Suprapubic skin (tissue), 4 donors: ENCODE data around the gene AFG1L. TPM values are rescaled to one million over a fixed set of nuclear protein-coding genes. Genes with fewer than 3 reads are reported as not detected.
A peak's percentile ranks its signal among the peaks of the same experiment; 100 is the strongest.
"Not testable (repeated sequence)": the region's sequence is repeated elsewhere in the genome, so short reads cannot be mapped to it uniquely, and the experiment has no call there.

Experiments
- DNase-seq, 2 donors: peaks; one replicate each; pipeline ENCODE4 v3.0.0-alpha.2; 2019; ENCODE audit warnings: low spot score in 2 of 2
- H3K27ac ChIP-seq: fragments of 200-600 bp; sonication (generic); one replicate; pipeline ENCODE4 v1.5.1; 2019
- H3K27me3 ChIP-seq: fragments of 200-600 bp; sonication (generic); one replicate; pipeline ENCODE4 v1.5.1; 2019
- H3K36me3 ChIP-seq: fragments of 200-600 bp; sonication (generic); one replicate; pipeline ENCODE4 v1.5.1; 2019
- H3K4me1 ChIP-seq: fragments of 200-600 bp; sonication (generic); one replicate; pipeline ENCODE4 v1.5.1; 2019
- H3K4me3 ChIP-seq: fragments of 200-600 bp; sonication (generic); one replicate; pipeline ENCODE4 v1.5.1; 2019; ENCODE audit warnings: mild to moderate bottlenecking
- H3K9me3 ChIP-seq: fragments of 200-600 bp; sonication (generic); one replicate; pipeline ENCODE4 v1.5.1; 2019
- EP300 ChIP-seq: sonication (generic); formaldehyde crosslinking; IDR thresholded peaks from one replicate; pipeline ENCODE4 v1.6.1; 2017; ENCODE audit warnings: antibody characterized with exemption
- POLR2A ChIP-seq, 2 donors: fragments of 450-650 bp; IDR thresholded peaks; one replicate each; pipeline ENCODE4 v1.6.1; 2017; ENCODE audit warnings: antibody characterized with exemption in 2 of 2, mild to moderate bottlenecking in 2 of 2, moderate library complexity in 2 of 2
- POLR2AphosphoS5 ChIP-seq, 3 donors: sonication (generic); formaldehyde crosslinking; IDR thresholded peaks; one replicate each; pipeline ENCODE4 v1.6.1; 2017; ENCODE audit warnings: antibody characterized with exemption in 3 of 3
- WGBS: methylation state at CpG from one replicate; pipeline ENCODE4 v1.1.5; 2018; 5-methylcytosine and 5-hydroxymethylcytosine counted together
- total RNA-seq, 4 donors: library from RNA; depleted of rRNA; stranded (reverse); fragments of >200 nt; gene quantifications; one replicate each; pipeline ENCODE4 v1.1.0, GENCODE V29; 2016
- TF ChIP-seq, protein P1 (sequence below), 2 donors: fragments of 200-600 bp in 1 of 2; fragments of 450-650 bp in 1 of 2; sonication (generic) in 1 of 2; IDR thresholded peaks; one replicate each; pipeline ENCODE4 v1.5.1; 2016 to 2019; ENCODE audit warnings: antibody characterized with exemption in 2 of 2, mild to moderate bottlenecking in 1 of 2, moderate library complexity in 1 of 2

The AFG1L gene
- 1 to 10 TPM; 1.3 to 7.4 (median 3.0) TPM for total RNA-seq

GRCh38 chr6:108294727-108295625 is at the start of gene AFG1L:
AFG1L (plus strand) TSS chr6:108295054; CDS start chr6:108295080, 26 bp downstream.
- 1% methylated on average over 38 of the region's 46 CpGs for WGBS
- DNase-seq = peak; percentile 96
- TF ChIP-seq POLR2AphosphoS5 (IDR thresholded peaks at IDR 0.05) (peak in 1 of 3 donors; percentile 74), POLR2A (IDR thresholded peaks at IDR 0.05) (peak in 1 of 2 donors; percentile 19), EP300 (no peak)
- Histone ChIP-seq H3K27ac (peak within 1 kb of the TSS; percentile 87), H3K36me3 (no peaks in the 10 kb centered on the region), H3K9me3 (no peaks in the 10 kb centered on the region), H3K4me3 (peak within 1 kb of the TSS; percentile 57), H3K27me3 (no peaks in the 10 kb centered on the region), H3K4me1 (peaks cover 10% of the 10 kb centered on the region)

GRCh38 chr6:108245095-108245494 is 49.8 kb upstream of the AFG1L start:
- not testable (repeated sequence) for H3K27ac ChIP-seq, H3K9me3 ChIP-seq, H3K4me3 ChIP-seq, H3K36me3 ChIP-seq, H3K4me1 ChIP-seq, DNase-seq, H3K27me3 ChIP-seq
- 95% methylated on average over 7 of the region's 7 CpGs for WGBS

- Histone ChIP-seq H3K9me3 (no peaks in the 10 kb centered on the region), H3K4me1 (no peaks in the 10 kb centered on the region), H3K4me3 (no peak overlapping the region), H3K36me3 (no peaks in the 10 kb centered on the region), H3K27me3 (no peaks in the 10 kb centered on the region), H3K27ac (no peak overlapping the region)
- TF ChIP-seq POLR2AphosphoS5 (IDR thresholded peaks at IDR 0.05) (no peak), POLR2A (IDR thresholded peaks at IDR 0.05) (no peak), EP300 (no peak)
- TF ChIP-seq, protein P1, sequence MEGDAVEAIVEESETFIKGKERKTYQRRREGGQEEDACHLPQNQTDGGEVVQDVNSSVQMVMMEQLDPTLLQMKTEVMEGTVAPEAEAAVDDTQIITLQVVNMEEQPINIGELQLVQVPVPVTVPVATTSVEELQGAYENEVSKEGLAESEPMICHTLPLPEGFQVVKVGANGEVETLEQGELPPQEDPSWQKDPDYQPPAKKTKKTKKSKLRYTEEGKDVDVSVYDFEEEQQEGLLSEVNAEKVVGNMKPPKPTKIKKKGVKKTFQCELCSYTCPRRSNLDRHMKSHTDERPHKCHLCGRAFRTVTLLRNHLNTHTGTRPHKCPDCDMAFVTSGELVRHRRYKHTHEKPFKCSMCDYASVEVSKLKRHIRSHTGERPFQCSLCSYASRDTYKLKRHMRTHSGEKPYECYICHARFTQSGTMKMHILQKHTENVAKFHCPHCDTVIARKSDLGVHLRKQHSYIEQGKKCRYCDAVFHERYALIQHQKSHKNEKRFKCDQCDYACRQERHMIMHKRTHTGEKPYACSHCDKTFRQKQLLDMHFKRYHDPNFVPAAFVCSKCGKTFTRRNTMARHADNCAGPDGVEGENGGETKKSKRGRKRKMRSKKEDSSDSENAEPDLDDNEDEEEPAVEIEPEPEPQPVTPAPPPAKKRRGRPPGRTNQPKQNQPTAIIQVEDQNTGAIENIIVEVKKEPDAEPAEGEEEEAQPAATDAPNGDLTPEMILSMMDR (IDR thresholded peaks at IDR 0.05) = no peak
- 76% methylated on average over 1 of the region's 1 CpG for WGBS
- no peak for DNase-seq
These were observed 46.8 kb upstream of the AFG1L start for GRCh38 chr6:108247965-108248536.

DNA sequence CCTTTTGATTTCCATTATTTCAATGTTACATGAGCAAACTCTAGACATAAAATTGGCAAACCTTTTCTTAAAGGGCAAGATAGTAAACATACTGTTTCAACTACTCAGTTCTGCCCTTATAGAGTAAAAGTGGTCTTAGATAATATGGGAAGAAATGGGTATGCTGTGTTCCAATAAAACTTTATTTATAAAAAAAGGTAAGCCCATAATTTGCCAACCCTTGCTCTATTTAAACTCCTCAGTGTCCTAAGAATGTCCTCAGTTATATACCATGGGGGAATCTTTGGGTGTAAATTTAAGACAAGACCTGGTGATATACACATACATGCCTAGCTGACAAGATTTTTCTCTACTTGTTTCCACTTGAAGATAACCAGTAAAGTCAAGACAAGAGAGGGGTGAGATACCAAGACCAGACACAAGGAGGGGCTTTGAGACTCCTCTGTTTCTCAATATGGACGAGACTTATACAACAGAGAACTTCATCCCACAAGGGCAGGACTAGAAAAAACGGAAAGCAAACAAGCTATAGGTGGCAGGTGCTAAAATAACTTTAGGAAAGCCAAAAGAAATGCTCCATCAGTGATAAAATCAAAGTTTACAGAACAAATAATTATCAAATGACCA is 44.5 kb upstream of the AFG1L start:
- no peak for DNase-seq
- no peaks in the 10 kb centered on the region for H3K9me3 ChIP-seq
- TF ChIP-seq EP300 (no peak), POLR2A (IDR thresholded peaks at IDR 0.05) (no peak), POLR2AphosphoS5 (IDR thresholded peaks at IDR 0.05) (no peak)
- TF ChIP-seq, protein P1 (IDR thresholded peaks at IDR 0.05) = no peak
- H3K4me3 ChIP-seq = no peak overlapping the region
- H3K36me3 ChIP-seq = no peaks in the 10 kb centered on the region
- H3K27me3 ChIP-seq = no peaks in the 10 kb centered on the region
- peaks cover 5% of the 10 kb centered on the region for H3K4me1 ChIP-seq
- no peak overlapping the region for H3K27ac ChIP-seq
- WGBS = 86% methylated on average over 2 of the region's 2 CpGs

DNA sequence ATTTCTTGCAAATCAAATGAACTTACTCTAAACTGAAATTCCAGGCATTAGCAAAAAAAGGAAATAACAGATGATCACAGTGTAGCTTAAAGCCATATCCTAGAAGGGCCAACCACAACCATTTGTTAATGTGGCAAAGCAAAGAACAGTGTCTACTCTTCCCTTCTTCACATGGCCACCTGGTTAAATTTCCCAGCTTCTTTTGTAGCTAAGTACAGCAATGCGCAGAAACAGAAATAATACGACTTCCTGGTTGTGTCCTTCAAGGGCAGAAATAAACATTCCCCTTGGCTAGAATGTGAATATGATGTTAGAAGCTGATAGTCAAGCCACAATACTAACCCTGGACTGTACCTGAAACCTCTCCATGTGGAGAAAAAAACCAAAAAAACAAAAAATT is 43.6 kb upstream of the AFG1L start:
- Histone ChIP-seq H3K9me3 (no peaks in the 10 kb centered on the region), H3K27me3 (no peaks in the 10 kb centered on the region), H3K4me3 (no peak overlapping the region), H3K4me1 (peaks cover 5% of the 10 kb centered on the region), H3K27ac (no peak overlapping the region), H3K36me3 (no peaks in the 10 kb centered on the region)
- TF ChIP-seq POLR2A (IDR thresholded peaks at IDR 0.05) (no peak), EP300 (no peak), POLR2AphosphoS5 (IDR thresholded peaks at IDR 0.05) (no peak)
- TF ChIP-seq, protein P1 (IDR thresholded peaks at IDR 0.05) = no peak
- no peak for DNase-seq
- WGBS = 64% methylated on average over 2 of the region's 2 CpGs

DNA sequence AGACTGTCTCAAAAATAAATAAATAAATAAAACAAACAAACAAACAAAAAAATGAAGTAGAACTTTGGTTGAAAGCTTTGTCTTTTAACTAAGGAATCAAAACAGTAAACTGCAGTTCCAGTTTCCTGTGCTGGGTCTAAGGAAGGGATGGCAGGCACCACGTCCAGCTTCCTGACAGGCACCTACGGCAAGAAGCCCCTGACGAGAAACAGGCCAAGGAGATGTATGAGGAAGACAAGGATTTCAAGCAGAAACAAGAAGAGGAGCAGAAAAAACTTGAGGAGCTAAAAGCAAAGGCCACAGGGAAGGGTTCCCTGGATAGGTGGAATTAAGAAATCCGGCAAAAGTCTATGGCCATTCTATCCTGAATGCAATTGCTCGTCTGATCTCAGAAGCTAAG is 42.8 kb upstream of the AFG1L start:
- TF ChIP-seq EP300 = no peak
- TF ChIP-seq POLR2A (IDR thresholded peaks at IDR 0.05) = no peak
- no peak for DNase-seq
- H3K27ac ChIP-seq = no peak overlapping the region
- no peaks in the 10 kb centered on the region for H3K27me3 ChIP-seq
- no peaks in the 10 kb centered on the region for H3K36me3 ChIP-seq
- no peaks in the 10 kb centered on the region for H3K9me3 ChIP-seq
- H3K4me1 ChIP-seq = peaks cover 6% of the 10 kb centered on the region
- no peak overlapping the region for H3K4me3 ChIP-seq
- WGBS = 92% methylated on average over 5 of the region's 5 CpGs
